Measurements from ENCODE around the gene RBM24.

The RBM24 gene

DNA sequence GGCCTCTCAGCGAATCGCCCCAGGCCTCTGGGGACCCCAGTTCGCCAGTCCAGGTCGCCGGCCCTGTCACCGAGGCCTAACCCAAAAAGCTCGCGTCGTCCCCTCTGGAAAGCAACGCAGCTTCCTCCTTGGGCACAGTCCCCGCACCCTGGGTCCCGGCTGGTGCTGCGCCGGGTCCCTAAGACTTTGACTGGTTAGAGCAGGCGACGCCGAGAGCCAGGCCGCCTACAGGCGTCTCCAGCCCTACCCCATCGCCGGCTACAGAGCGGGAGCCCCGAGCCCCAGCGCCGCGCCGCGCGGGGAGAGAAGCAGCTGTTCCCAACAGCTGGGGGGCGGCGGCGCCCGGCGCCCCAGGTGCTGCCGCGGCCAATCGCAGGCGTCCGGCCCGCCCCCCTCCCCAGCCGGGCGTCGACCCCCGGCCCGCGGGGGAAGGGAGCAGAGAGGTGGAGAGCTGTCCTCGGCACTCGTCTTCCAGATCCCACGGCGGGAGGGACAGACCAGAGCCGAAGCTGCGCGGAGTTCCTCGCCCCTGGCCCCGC is 540 bp upstream of the RBM24 start (continued):
- TF ChIP-seq, protein P1, sequence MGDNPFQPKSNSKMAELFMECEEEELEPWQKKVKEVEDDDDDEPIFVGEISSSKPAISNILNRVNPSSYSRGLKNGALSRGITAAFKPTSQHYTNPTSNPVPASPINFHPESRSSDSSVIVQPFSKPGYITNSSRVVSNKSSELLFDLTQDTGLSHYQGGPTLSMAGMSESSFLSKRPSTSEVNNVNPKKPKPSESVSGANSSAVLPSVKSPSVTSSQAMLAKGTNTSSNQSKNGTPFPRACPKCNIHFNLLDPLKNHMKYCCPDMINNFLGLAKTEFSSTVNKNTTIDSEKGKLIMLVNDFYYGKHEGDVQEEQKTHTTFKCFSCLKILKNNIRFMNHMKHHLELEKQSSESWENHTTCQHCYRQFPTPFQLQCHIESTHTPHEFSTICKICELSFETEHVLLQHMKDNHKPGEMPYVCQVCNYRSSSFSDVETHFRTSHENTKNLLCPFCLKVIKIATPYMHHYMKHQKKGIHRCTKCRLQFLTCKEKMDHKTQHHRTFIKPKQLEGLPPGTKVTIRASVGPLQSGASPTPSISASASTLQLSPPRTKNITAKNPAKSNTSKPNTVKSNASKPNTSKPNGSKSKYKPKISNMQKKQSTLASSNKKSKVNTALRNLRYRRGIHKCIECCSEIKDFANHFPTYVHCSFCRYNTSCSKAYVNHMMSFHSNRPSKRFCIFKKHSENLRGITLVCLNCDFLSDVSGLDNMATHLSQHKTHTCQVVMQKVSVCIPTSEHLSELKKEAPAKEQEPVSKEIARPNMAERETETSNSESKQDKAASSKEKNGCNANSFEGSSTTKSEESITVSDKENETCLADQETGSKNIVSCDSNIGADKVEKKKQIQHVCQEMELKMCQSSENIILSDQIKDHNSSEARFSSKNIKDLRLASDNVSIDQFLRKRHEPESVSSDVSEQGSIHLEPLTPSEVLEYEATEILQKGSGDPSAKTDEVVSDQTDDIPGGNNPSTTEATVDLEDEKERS (tag by site-specific recombination; IDR thresholded peaks at IDR 0.05) = no peak
- TF ChIP-seq ZNF548 (tag by site-specific recombination; IDR thresholded peaks at IDR 0.05) (no peak), SCRT1 (tag by site-specific recombination; IDR thresholded peaks at IDR 0.05; ENCODE audit: borderline replicate concordance) (no peak), ZNF768 (tag by site-specific recombination; IDR thresholded peaks at IDR 0.05) (no peak), ZNF302 (tag by site-specific recombination; IDR thresholded peaks at IDR 0.05; ENCODE audit: low read depth) (no peak), KLF7 (tag by site-specific recombination; IDR thresholded peaks at IDR 0.05; ENCODE audit: borderline replicate concordance) (no peak)

DNA sequence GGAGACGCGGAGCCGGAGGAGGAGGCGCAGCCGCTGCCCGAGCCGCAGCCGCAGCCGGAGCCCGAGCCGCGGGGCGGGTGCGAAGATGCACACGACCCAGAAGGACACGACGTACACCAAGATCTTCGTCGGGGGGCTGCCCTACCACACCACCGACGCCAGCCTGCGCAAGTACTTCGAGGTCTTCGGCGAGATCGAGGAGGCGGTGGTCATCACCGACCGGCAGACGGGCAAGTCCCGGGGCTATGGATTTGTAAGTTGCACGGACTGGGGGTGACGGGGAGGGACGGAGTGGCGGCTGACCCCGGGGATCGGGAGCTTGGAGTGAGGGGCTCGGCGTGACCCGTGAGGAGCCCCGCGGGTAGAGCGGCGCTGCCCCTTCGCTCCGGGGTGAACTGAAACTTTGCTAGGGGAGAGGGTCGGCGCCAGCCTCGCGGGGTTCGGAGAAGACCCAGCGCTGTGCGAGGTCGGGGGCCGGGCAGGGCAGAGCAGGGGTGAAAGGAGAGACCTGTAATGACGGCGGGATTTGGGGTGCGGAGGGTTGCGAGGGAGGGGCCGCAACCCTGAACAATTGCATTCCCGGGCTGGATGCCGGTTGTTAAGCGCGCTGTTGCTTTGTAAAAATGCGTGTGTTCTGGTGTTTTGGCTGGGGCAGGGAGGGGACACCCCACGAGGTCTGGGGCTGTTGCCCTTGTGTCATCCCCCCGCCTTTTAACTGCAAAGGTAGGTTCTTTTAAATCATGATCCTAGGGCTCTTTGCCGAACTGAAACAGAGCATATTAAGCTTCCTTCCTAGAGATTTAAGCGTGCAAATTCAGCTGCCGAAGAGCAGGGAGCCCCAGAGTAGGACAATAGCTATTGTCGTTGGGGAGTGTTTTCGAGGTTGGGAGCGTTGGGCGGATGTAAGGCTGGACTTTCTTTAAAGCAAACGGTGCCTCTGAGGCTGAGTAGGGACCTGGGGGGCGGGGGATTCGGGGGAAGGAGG is 628 bp downstream of the RBM24 start:
- Histone ChIP-seq H3K9me3 (ENCODE audit: control insufficient read depth, insufficient read depth, low read depth, low read length) (no peaks in the 10 kb centered on the region), H3K27ac (ENCODE audit: extremely low read depth, low read depth, low read length) (peak overlapping the region; percentile 62; the same call in 1 of the 2 replicates), H3K36me3 (ENCODE audit: control insufficient read depth in 2 of 2, insufficient read depth in 1 of 2, low read length in 2 of 2) (no peaks in the 10 kb centered on the region), H3K4me3 (ENCODE audit: low read depth, low read length) (peak overlapping the region; percentile 68), H3K4me1 (ENCODE audit: control insufficient read depth, insufficient read depth, low read length) (peaks cover 4% of the 10 kb centered on the region)
- ChIA-PET POLR2A (interaction anchor here (0.6 kb wide), 1 partner anchor 318 kb away, joined by 6 read pairs; the partner anchor contains the start of gene FAM8A1), CTCF (no interaction called here)
- TF ChIP-seq ZNF777 (tag by site-specific recombination; IDR thresholded peaks at IDR 0.05; ENCODE audit: borderline replicate concordance) = peak; percentile 98
- TF ChIP-seq ZNF16 (tag by site-specific recombination; IDR thresholded peaks at IDR 0.05; ENCODE audit: low read depth) = no peak
- no peak for TF ChIP-seq KLF9 (tag by site-specific recombination; IDR thresholded peaks at IDR 0.05; ENCODE audit: low read depth)
- TF ChIP-seq ZNF132 (tag by site-specific recombination; IDR thresholded peaks at IDR 0.05; ENCODE audit: borderline replicate concordance) = no peak
- no peak for TF ChIP-seq ZNF184 (tag by site-specific recombination; IDR thresholded peaks at IDR 0.05)
- TF ChIP-seq KLF1 (tag by site-specific recombination; IDR thresholded peaks at IDR 0.05) = no peak
- no peak for TF ChIP-seq ZNF416 (tag by site-specific recombination; IDR thresholded peaks at IDR 0.05)
- no peak for TF ChIP-seq ZNF354C (tag by site-specific recombination; IDR thresholded peaks at IDR 0.05; ENCODE audit: borderline replicate concordance, low read depth)
- TF ChIP-seq SP3 (tag by site-specific recombination; IDR thresholded peaks at IDR 0.05) = no peak
- no peak for TF ChIP-seq SP2 (tag by site-specific recombination; IDR thresholded peaks at IDR 0.05)
- TF ChIP-seq ZNF670 (tag by site-specific recombination; IDR thresholded peaks at IDR 0.05; ENCODE audit: low read depth) = no peak
- TF ChIP-seq ZNF341 (tag by site-specific recombination; IDR thresholded peaks at IDR 0.05; ENCODE audit: low read depth) = peak; percentile 87
- TF ChIP-seq, protein P2, sequence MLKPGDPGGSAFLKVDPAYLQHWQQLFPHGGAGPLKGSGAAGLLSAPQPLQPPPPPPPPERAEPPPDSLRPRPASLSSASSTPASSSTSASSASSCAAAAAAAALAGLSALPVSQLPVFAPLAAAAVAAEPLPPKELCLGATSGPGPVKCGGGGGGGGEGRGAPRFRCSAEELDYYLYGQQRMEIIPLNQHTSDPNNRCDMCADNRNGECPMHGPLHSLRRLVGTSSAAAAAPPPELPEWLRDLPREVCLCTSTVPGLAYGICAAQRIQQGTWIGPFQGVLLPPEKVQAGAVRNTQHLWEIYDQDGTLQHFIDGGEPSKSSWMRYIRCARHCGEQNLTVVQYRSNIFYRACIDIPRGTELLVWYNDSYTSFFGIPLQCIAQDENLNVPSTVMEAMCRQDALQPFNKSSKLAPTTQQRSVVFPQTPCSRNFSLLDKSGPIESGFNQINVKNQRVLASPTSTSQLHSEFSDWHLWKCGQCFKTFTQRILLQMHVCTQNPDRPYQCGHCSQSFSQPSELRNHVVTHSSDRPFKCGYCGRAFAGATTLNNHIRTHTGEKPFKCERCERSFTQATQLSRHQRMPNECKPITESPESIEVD (tag by site-specific recombination; IDR thresholded peaks at IDR 0.05) = no peak
- TF ChIP-seq, protein P3, sequence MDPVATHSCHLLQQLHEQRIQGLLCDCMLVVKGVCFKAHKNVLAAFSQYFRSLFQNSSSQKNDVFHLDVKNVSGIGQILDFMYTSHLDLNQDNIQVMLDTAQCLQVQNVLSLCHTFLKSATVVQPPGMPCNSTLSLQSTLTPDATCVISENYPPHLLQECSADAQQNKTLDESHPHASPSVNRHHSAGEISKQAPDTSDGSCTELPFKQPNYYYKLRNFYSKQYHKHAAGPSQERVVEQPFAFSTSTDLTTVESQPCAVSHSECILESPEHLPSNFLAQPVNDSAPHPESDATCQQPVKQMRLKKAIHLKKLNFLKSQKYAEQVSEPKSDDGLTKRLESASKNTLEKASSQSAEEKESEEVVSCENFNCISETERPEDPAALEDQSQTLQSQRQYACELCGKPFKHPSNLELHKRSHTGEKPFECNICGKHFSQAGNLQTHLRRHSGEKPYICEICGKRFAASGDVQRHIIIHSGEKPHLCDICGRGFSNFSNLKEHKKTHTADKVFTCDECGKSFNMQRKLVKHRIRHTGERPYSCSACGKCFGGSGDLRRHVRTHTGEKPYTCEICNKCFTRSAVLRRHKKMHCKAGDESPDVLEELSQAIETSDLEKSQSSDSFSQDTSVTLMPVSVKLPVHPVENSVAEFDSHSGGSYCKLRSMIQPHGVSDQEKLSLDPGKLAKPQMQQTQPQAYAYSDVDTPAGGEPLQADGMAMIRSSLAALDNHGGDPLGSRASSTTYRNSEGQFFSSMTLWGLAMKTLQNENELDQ (tag by site-specific recombination; IDR thresholded peaks at IDR 0.05; ENCODE audit: low read depth) = no peak
- TF ChIP-seq RBAK (tag by site-specific recombination; IDR thresholded peaks at IDR 0.05) = no peak
- TF ChIP-seq SP7 (tag by site-specific recombination; IDR thresholded peaks at IDR 0.05) = 0 out of 2 replicates have a peak, but pooled peaks have one; percentile 10
- no peak for TF ChIP-seq ZBTB8A (tag by site-specific recombination; IDR thresholded peaks at IDR 0.05)
- TF ChIP-seq, protein P4, sequence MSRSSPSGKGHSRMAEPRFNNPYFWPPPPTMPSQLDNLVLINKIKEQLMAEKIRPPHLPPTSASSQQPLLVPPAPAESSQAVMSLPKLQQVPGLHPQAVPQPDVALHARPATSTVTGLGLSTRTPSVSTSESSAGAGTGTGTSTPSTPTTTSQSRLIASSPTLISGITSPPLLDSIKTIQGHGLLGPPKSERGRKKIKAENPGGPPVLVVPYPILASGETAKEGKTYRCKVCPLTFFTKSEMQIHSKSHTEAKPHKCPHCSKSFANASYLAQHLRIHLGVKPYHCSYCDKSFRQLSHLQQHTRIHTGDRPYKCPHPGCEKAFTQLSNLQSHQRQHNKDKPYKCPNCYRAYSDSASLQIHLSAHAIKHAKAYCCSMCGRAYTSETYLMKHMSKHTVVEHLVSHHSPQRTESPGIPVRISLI (tag by site-specific recombination; IDR thresholded peaks at IDR 0.05) = no peak
- no peak for TF ChIP-seq ZNF560 (tag by site-specific recombination; IDR thresholded peaks at IDR 0.05; ENCODE audit: borderline replicate concordance)
- TF ChIP-seq ZNF214 (tag by site-specific recombination; IDR thresholded peaks at IDR 0.05; ENCODE audit: borderline replicate concordance) = no peak
- no peak for TF ChIP-seq KLF10 (tag by site-specific recombination; IDR thresholded peaks at IDR 0.05)
- TF ChIP-seq ZNF10 (tag by site-specific recombination; IDR thresholded peaks at IDR 0.05) = no peak

All from HEK293 (cell line).